Mesendoderm (in vitro differentiated cells): ENCODE results near the gene MICALL2.

ENCODE experiments used
- DNase-seq: peaks from one replicate; pipeline ENCODE4 v3.0.0; 2013
- H2AK5ac ChIP-seq: 2 replicates; pipeline ENCODE4 v1.6.1; 2013; ENCODE audit warnings: low read length, inconsistent platforms
- H2BK120ac ChIP-seq: 2 replicates; pipeline ENCODE4 v1.6.1; 2013; ENCODE audit warnings: low read depth, mild to moderate bottlenecking, low read length, moderate library complexity, mixed read lengths
- H2BK15ac ChIP-seq: replicated peaks from 2 replicates; pipeline ENCODE4 v1.6.1; 2013; ENCODE audit warnings: low read depth, mild to moderate bottlenecking, moderate library complexity
- H2BK5ac ChIP-seq: 2 replicates; pipeline ENCODE4 v1.6.1; 2013; ENCODE audit warnings: low read length, inconsistent platforms
- H3K18ac ChIP-seq: 2 replicates; pipeline ENCODE4 v1.6.1; 2013; ENCODE audit warnings: mild to moderate bottlenecking, low read length, mixed read lengths
- H3K23ac ChIP-seq: one replicate; pipeline ENCODE4 v1.6.1; 2013; ENCODE audit warnings: low read length
- H3K27ac ChIP-seq: 2 replicates; pipeline ENCODE4 v1.5.1; 2013; ENCODE audit warnings: low read depth, mild to moderate bottlenecking, inconsistent platforms, low read length, moderate library complexity
- H3K27me3 ChIP-seq: 2 replicates; pipeline ENCODE4 v1.6.1; 2013; ENCODE audit warnings: low read length, control low read depth, mild to moderate bottlenecking, inconsistent platforms; ENCODE audit not compliant: insufficient read depth, poor library complexity
- H3K36me3 ChIP-seq: 2 replicates; pipeline ENCODE4 v1.6.1; 2013; ENCODE audit warnings: low read length, inconsistent platforms; ENCODE audit not compliant: control insufficient read depth, insufficient read depth
- H3K4ac ChIP-seq: one replicate; pipeline ENCODE4 v1.6.1; 2013; ENCODE audit warnings: low read depth, mild to moderate bottlenecking, low read length, moderate library complexity
- H3K4me1 ChIP-seq: 2 replicates; pipeline ENCODE4 v1.6.1; 2013; ENCODE audit warnings: low read depth, low read length, inconsistent platforms; ENCODE audit not compliant: control insufficient read depth
- H3K4me2 ChIP-seq: 2 replicates; pipeline ENCODE4 v1.6.1; 2013; ENCODE audit warnings: low read length
- H3K4me3 ChIP-seq: 2 replicates; pipeline ENCODE4 v1.5.1; 2013; ENCODE audit warnings: mild to moderate bottlenecking, low read length
- H3K56ac ChIP-seq: one replicate; pipeline ENCODE4 v1.6.1; 2013; ENCODE audit warnings: low read length
- H3K79me1 ChIP-seq: 2 replicates; pipeline ENCODE4 v1.6.1; 2013; ENCODE audit warnings: low read length, inconsistent platforms
- H3K79me2 ChIP-seq: 2 replicates; pipeline ENCODE4 v1.6.1; 2013; ENCODE audit warnings: mild to moderate bottlenecking, low read length; ENCODE audit not compliant: control insufficient read depth, insufficient read depth
- H3K9ac ChIP-seq: 2 replicates; pipeline ENCODE4 v1.6.1; 2013; ENCODE audit warnings: low read length, inconsistent platforms
- H4K5ac ChIP-seq: one replicate; pipeline ENCODE4 v1.6.1; 2013; ENCODE audit warnings: low read length
- H4K8ac ChIP-seq: one replicate; pipeline ENCODE4 v1.6.1; 2013; ENCODE audit warnings: low read depth, mild to moderate bottlenecking, control low read depth, low read length, moderate library complexity
- WGBS: extraction: QIAGEN DNeasy Blood & Tissue Kit; methylation state at CpG from one replicate; pipeline ENCODE4 v1.1.7; 2013; ENCODE audit warnings: low lambda C conversion rate, missing lambda C conversion rate; ENCODE audit not compliant: insufficient coverage; ENCODE audit errors: extremely low coverage; 5-methylcytosine and 5-hydroxymethylcytosine counted together

The MICALL2 gene

GRCh38 chr7:1470901-1471300 is 11.6 kb upstream of the MICALL2 start:
- no peak overlapping the region for H4K5ac ChIP-seq
- no CpG with 5 or more reads among the region's 21 CpGs for WGBS
- no peaks in the 10 kb centered on the region for H3K4me1 ChIP-seq

GRCh38 chr7:1468643-1469298 is 9.5 kb upstream of the MICALL2 start:
- H4K8ac ChIP-seq: no peak overlapping the region
- H3K27me3 ChIP-seq: no peaks in the 10 kb centered on the region
- no peak overlapping the region for H3K9ac ChIP-seq
- H3K56ac ChIP-seq: no peak overlapping the region
- H2BK5ac ChIP-seq: no peak overlapping the region
- no peak overlapping the region for H3K27ac ChIP-seq
- no peak overlapping the region for H3K4me2 ChIP-seq
- H3K36me3 ChIP-seq: peaks cover 6% of the 10 kb centered on the region
- no peak overlapping the region for H2AK5ac ChIP-seq
- H2BK120ac ChIP-seq: no peak overlapping the region
- no CpG with 5 or more reads among the region's 24 CpGs for WGBS
- H3K23ac ChIP-seq: no peak overlapping the region
- H2BK15ac ChIP-seq: no peak overlapping the region
- H3K79me1 ChIP-seq: no peaks in the 10 kb centered on the region
- no peak overlapping the region for H3K4ac ChIP-seq
- no peaks in the 10 kb centered on the region for H3K79me2 ChIP-seq
- H4K5ac ChIP-seq: no peak overlapping the region
- H3K18ac ChIP-seq: no peak overlapping the region
- H3K4me1 ChIP-seq: no peaks in the 10 kb centered on the region
- H3K4me3 ChIP-seq: no peak overlapping the region
- DNase-seq: no peak

More at GRCh38 chr7:1470901-1471300, 11.6 kb upstream of the MICALL2 start:
- H3K4me2 ChIP-seq: no peak overlapping the region
- H2BK120ac ChIP-seq: no peak overlapping the region
- H3K4me3 ChIP-seq: no peak overlapping the region
- no peak overlapping the region for H3K56ac ChIP-seq
- H3K27ac ChIP-seq: no peak overlapping the region
- no peak overlapping the region for H3K23ac ChIP-seq
- H3K36me3 ChIP-seq: peaks cover 6% of the 10 kb centered on the region
- H4K8ac ChIP-seq: no peak overlapping the region
- H3K79me2 ChIP-seq: no peaks in the 10 kb centered on the region
- no peak overlapping the region for H2BK15ac ChIP-seq
- no peak for DNase-seq
- no peaks in the 10 kb centered on the region for H3K79me1 ChIP-seq
- H3K18ac ChIP-seq: no peak overlapping the region
- no peak overlapping the region for H2AK5ac ChIP-seq
- no peak overlapping the region for H3K9ac ChIP-seq
- no peak overlapping the region for H3K4ac ChIP-seq
- H3K27me3 ChIP-seq: no peaks in the 10 kb centered on the region
- no peak overlapping the region for H2BK5ac ChIP-seq

DNA sequence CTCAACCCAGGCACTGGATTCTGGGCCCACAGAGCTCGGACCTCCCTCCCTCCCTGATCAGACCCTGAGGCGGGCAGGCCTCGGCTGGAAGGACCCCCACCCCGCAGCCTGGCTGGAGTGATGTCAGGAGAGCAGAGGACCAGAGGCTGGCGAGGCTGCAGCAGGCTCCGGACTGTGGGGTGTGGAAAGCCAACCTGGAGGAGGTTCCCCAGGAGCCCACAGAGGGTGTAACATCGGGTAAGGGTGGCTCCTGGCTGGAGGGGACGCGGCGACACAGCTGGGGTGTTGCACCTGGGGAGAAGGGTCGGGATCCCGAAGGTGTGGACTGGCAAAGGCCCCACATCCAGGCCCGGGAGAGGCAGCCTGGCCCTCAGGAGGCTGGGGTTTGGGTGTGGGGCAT is 8.9 kb upstream of the MICALL2 start:
- Histone ChIP-seq H3K4me1 (no peaks in the 10 kb centered on the region), H4K5ac (no peak overlapping the region), H3K36me3 (peaks cover 2% of the 10 kb centered on the region), H3K23ac (no peak overlapping the region), H3K79me1 (no peaks in the 10 kb centered on the region), H3K4ac (no peak overlapping the region), H2BK15ac (no peak overlapping the region), H3K4me3 (no peak overlapping the region), H2BK120ac (no peak overlapping the region), H3K9ac (no peak overlapping the region), H2AK5ac (no peak overlapping the region), H3K4me2 (no peak overlapping the region), H2BK5ac (no peak overlapping the region), H3K18ac (no peak overlapping the region), H3K27me3 (no peaks in the 10 kb centered on the region), H3K79me2 (no peaks in the 10 kb centered on the region), H3K27ac (no peak overlapping the region), H3K56ac (no peak overlapping the region), H4K8ac (no peak overlapping the region)
- DNase-seq: no peak
- no CpG with 5 or more reads among the region's 13 CpGs for WGBS

DNA sequence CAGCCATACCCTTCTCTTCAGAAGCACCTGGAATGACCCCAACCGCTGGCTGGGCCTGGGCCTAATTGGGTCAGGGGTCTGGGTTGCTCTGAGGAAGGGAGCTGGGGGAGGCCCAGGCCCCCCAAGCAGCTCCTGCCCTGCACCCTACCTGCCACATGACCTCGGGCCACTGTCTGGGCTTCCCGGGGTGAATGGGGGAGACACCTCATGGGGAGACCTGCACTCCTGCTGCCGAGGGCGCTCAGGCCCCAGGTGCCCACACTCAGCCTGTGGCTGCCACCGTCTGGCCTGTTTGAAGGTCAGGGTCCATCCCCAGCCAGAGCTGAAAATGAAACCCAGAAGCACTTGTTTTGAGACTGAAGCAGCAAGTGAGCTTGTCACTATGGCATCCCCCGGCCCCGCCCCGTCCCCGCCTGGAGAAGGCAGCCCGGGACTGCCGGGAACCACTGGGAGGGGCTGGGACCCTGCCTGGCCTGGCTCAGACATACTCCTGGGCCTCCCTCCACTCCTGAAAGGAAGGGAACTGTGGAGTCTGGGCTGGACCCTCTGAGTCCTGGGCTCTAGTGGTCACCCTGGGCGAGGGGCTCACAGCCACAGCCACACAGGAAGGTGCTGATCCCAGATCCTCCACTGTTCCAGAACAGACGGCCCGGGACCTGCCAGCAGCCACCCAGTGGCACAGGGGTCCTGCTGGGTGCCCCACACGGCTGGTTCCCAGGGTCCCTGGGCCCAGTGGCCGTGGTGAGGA is 7.4 kb upstream of the MICALL2 start:
- Histone ChIP-seq H3K4me1 (no peaks in the 10 kb centered on the region), H3K23ac (no peak overlapping the region), H3K18ac (no peak overlapping the region), H4K5ac (no peak overlapping the region), H3K56ac (peak overlapping the region; percentile 49), H3K79me1 (no peaks in the 10 kb centered on the region), H3K4me3 (no peak overlapping the region), H4K8ac (no peak overlapping the region), H3K36me3 (no peaks in the 10 kb centered on the region), H3K27ac (no peak overlapping the region), H2BK120ac (no peak overlapping the region), H2AK5ac (no peak overlapping the region), H3K79me2 (no peaks in the 10 kb centered on the region), H3K4ac (no peak overlapping the region), H3K9ac (peak overlapping the region; percentile 34), H3K27me3 (no peaks in the 10 kb centered on the region), H3K4me2 (no peak overlapping the region), H2BK15ac (no peak overlapping the region), H2BK5ac (no peak overlapping the region)
- no CpG with 5 or more reads among the region's 17 CpGs for WGBS
- DNase-seq: peak; percentile 78

GRCh38 chr7:1464694-1465093 is 5.4 kb upstream of the MICALL2 start:
- Histone ChIP-seq H2BK120ac (no peak overlapping the region), H3K9ac (no peak overlapping the region), H2AK5ac (no peak overlapping the region), H3K36me3 (no peaks in the 10 kb centered on the region), H3K4me1 (no peaks in the 10 kb centered on the region), H3K4me3 (no peak overlapping the region), H2BK5ac (no peak overlapping the region), H3K23ac (no peak overlapping the region), H3K4ac (no peak overlapping the region), H4K5ac (no peak overlapping the region), H3K79me1 (no peaks in the 10 kb centered on the region), H3K79me2 (no peaks in the 10 kb centered on the region), H3K27me3 (no peaks in the 10 kb centered on the region), H4K8ac (no peak overlapping the region), H3K18ac (no peak overlapping the region), H2BK15ac (no peak overlapping the region), H3K56ac (no peak overlapping the region), H3K4me2 (no peak overlapping the region), H3K27ac (no peak overlapping the region)
- 100% methylated on average over 1 of the region's 12 CpGs for WGBS
- no peak for DNase-seq
